Stimulated activated CD8-positive, alpha-beta memory T cell treated with anti-CD3 and anti-CD28 coated beads, Interleukin-15, amount 100 ng/mL, for 4 hours (primary cell): ENCODE data around the gene CEP170B.
"Not testable (repeated sequence)": the region's sequence is repeated elsewhere in the genome, so short reads cannot be mapped to it uniquely, and the experiment has no call there.

Source experiments
- DNase-seq, 2 donors: peaks; one replicate each; pipeline ENCODE4 v3.0.0-alpha.2; 2020; ENCODE audit warnings: low read depth in 2 of 2

CEP170B gene

DNA sequence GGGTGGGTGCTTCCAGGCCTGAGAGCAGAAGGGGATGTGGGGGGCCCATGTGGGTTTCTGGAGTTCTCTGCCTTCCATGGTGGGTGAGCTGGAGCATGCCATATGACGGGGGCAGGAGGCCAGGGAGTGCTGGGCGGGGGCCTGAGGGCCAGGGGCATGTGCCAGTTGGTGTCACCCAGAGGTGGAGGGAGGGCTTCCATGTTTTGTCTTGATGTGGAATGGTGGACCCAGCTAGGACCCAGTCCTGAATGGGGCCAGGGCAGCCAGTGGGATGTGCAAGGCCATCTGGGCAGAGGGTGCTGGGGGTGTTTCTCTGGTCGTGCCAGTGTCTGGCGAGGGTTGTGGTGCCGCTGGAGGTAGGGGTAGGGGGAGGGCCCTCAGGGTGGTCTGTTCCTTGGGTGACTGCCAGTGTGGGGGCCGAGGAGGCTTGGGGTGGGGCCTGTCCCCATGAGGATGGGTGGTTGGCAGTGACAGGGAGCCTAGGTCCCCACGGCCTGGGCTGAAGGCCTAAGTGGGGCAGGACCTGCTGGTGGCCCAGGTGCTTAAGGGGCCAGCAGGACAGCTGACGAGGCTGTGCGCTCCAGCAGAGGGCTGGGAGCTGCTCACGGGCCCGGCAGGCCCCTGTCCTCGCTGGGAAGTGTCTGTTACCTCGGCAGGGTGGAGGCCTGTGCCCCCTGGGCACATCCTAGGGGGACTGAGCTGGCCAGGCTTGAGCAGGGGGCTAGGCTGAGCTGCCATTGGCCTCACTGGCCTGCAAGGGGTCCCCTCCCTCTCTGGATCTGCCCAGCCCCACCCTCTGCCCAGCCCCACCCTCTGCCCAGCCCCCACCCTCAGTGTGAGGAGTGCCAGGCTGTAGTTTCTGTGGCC, 26.8 kb downstream of the CEP170B start:
- no peak for DNase-seq

DNA sequence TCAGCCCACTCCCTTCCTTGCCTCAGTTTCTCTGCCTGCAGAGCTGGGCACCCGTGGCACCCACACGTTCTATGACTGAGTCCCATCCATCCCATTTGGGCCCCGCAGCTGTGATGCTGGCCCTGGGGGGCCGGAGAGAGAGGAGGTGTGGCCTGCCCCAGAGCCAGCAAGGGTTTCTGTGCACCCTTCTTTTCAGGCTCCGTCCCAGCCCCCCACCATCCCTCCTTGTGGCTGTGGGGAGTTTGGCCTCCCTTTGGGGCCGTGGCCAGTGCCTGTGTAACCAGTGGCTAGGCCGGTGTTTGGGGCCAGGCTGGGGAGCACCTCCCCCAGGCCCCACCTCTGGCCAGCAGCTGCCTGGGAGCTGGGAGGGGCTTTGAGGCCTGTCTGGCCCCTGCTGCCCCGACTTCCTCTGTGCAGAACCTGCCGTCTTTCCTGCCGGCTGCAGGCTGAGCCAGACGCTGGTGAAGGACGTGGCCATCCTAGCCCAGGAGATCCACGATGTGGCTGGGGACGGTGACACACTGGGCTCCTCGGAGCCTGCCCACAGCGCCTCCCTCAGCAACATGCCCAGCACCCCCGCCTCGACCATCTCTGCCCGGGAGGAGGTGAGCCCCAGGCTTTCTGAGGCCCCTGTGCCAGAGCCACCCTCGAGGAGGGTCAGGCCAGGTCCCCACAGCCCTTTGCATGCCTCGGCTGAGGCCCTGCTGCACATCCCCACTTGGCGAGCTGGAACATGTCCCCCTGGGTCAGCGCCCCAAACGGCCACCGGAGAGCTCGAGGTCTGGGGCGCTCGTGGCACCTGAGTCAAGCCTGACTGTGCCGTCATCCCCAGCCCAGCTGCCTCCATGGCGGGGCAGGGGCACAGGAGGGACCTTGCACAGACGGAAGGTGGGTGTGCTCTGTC, 27.7 kb downstream of the CEP170B start:
- no peak for DNase-seq

DNA sequence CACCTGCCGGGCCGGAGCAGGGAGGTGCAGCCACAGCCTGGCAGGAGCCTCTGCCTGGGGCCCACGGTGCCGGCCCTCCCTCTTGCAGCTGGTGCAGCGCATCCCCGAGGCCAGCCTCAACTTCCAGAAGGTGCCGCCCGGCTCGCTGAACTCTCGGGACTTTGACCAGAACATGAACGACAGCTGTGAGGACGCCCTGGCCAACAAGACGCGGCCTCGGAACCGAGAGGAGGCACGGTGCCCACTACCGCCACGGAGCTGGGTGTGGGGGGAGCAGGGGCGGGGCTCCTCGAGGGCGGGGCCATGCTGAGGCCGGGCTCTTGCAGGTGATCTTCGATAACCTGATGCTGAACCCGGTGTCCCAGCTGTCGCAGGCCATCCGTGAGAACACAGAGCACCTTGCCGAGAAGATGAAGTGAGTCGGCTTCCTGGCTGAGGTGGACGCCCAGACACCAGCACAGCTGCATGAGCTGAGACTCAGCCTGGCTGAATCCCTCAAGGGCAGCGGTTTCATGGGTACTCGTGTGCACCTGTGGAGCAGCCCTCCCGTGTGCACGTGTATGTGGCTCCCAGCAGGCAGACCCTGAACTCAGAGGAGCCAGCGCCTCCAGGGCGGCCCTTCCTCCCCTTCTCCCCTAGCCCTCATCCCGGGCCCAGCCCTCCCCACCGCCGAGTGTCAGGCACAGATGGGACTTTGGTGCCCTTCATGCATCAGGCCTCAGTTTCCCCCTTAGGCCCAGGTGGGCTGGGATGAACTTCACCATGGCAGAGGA, 28.6 kb downstream of the CEP170B start:
- no peak for DNase-seq

DNA sequence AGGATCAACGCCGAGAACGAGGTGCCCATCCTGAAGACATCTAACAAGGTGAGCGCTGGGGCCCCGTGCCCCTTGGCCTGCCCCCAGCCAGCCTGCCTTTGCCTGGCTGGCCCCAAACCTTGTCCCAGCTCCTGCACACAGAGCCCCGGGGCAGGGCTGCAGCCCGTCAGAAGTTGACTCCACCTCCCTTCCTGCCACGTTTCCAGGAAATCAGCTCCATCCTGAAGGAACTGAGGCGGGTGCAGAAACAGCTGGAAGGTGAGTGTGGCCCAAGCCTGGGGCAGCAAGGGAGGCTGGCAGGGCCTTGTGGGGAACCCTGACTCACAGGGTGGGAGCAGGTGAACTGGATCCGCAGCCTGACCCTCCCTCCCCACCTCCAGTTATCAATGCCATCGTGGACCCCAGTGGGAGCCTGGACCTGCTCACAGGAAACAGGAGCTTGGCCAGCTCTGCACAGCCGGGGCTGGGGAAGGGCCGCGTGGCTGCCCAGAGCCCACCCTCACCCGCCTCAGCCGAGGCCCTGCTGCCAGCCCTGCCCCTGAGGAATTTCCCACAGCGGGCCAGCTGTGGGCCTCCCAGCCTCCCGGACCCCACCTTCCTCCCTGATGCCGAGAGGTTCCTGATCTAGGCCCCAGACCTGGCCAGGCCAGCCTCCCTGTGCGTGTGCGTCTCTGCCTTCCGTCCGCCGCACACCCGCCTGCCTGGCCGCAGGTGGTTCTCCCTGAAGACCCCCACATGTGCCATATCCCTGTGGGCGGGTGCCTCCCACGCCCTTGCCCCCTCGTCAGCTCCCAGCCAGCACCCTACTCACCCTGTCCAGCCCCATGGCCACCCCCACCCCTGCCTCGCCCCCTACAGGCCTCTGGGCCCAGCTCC, 29.5 kb downstream of the CEP170B start:
- DNase-seq = no peak

DNA sequence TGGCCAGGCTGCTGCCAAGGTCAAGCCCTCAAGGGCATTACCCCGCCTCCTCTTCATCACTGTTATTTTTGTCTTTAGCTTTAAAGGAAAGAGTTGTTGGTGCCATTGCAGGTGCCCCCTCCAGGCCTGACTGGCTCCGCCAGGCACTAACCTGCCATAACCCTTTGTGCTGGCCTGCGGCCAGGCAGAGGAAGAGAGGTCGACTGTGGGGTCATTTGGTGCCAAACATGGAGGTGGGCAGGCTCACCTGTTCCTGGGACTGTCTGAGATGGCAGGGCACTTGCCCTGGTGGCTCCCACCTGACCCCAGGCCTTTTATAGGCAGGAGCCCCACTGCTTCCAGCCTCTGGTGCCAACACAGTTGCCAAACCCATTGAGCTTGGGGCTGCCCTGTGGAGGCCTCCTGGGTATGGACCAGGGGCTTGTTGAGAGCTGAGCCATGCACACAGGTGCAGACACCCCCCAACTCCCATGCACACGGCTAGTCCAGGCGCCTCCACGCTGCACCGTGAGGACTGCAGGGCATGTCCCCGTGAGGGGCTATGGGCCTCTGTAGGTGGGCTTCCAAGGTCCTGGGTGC, 30.2 kb downstream of the CEP170B start:
- no peak for DNase-seq

DNA sequence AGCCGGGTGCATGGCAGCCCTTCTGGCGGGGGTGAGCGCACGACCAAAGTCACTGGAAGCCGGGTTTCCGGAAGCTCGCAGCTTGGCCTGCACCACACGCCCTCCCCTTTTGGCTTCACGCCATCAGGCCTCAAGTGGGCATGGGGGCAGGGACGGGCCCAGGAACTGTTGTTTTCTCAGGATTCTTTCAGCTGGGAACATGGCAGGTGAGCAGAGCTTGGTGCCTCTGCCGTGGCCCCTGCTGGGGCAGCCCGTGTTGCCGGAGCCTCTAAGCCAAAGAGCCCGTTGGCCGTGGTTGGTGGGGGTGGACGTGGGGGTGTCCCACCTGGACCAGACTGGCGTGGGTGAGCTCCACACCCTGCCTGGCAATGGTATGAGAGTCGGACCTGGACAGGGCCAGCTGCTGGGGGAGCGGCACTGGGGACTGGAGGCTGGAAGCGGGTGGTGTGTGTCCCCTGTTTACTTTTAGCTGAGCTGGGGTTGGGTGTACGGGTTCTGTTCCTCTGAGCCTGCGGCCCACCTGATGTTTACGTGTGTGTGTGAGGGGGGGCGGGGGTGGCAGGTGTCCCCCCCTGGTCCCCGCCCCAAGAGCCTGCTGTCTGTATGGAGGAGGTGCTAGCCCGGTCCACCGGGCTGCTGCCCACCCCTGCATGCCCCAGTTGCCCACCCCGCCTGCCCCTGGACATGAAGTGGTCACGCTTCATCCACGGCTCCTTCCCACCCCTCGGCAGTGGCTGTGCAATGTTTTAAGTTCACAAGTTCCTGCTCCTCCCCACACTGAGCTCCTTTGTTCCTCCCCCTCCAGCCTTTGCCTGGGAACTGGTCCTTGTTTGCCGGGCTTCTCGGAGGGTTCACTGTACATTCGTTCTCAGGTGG, 31.0 kb downstream of the CEP170B start:
- DNase-seq = no peak

DNA sequence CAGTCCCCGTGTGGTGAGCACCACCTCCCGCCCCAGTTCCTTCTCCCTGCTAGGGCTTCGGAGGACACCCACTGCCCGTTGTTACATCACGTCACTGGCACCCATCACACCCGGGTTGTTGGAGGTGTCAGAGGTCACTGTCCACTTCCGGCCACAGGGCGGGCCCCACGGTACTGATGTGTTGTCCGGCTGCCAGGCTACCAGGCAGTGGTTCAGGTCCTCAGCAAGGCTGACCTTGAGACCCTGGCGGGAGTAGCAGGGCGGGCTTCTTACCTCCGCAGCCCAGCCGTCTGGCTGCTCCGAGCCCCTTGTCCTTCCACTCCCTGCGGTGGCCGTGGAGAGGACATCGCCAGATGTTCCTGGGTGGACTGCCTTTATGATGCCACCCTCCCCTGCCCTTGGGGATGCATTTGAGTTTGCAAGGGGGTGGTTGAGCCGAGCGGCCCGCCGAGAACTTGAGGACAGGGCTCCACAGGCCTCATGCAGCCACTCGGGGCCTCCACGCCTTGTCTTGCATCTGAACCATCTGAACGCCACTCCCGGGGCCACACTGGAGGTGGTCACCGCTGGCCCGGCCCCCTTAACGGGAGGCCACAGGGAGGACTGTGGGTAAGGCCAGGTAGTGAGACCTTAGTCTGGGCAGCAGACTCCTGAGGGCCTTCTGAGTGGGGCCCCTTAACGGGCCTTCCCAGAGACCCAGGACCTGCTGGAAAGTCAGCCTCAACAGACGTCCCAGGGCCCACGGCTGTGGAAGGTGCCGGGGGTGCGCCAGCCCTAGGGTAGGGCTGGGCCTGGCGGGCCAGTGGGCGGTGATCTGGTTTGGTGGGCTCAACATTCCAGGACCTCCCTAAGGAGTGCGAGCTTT, 32.5 kb downstream of the CEP170B start:
- no peak for DNase-seq

DNA sequence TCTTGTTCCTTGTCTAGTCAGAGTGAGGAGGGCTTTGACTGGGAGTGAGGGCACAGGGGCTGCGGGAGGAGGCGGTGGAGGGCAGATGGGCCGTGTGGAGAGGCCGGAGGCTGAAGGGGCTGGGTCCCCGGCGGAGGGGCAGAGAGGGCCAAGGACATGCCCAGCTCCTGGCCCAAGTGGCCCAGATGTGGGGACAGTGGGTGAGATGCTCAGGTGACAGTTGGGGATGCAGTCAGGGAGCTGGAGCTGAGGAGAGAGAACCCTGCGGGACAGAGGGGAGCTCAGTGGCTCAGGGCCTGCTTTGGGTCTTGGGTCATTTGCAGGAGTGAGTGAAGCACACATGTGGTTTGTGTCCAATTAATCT, 33.1 kb downstream of the CEP170B start:
- DNase-seq = no peak

DNA sequence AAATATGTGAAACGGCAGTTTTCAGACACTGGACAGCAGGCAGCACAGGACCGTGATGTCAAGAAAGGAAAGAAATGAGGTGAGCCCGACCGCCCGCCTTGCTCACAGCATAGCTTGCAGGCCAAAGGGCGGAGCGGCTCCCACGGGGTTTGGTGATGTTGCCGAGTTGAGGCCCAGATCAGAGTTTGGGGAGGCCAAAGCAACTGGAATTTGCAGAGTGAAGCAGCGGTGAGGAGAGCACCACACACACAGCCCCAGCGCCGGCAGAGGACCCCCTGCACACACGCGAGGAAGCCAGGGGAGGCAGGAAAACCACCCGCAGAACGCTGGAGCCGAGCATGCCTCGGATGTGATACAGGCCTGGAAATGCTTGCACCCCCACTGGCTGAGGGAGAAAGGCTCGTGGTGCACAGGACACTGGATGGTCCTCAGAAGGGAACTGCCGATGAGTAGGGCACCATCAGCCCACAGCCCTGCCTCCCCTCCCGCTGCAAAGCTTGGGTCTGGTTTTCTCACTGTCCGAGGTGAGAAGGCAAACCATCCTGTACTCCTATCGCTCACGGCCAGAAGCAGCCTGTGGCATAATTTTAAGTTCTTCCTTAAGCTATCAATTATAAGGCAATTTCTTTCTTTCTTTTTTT, 33.9 kb downstream of the CEP170B start:
- DNase-seq = no peak

DNA sequence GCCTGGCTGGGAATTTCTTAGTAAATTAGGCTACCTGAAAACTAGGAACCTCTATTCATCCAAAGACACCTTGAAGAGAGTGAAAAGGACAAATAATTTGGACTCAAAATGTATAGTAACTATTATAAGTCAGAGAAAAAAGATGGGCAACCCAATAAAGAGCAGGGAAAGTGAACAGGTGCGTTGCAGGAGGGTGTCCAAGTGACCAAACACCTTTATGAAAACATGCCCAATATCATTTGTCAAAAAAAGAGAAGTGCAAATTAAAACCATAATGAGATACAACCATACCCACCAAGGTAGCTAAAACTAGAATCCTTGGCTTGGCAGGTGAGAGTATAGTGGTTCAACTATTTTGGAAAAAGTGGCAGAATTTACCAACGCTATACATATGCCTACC, 34.7 kb downstream of the CEP170B start:
- no peak for DNase-seq

DNA sequence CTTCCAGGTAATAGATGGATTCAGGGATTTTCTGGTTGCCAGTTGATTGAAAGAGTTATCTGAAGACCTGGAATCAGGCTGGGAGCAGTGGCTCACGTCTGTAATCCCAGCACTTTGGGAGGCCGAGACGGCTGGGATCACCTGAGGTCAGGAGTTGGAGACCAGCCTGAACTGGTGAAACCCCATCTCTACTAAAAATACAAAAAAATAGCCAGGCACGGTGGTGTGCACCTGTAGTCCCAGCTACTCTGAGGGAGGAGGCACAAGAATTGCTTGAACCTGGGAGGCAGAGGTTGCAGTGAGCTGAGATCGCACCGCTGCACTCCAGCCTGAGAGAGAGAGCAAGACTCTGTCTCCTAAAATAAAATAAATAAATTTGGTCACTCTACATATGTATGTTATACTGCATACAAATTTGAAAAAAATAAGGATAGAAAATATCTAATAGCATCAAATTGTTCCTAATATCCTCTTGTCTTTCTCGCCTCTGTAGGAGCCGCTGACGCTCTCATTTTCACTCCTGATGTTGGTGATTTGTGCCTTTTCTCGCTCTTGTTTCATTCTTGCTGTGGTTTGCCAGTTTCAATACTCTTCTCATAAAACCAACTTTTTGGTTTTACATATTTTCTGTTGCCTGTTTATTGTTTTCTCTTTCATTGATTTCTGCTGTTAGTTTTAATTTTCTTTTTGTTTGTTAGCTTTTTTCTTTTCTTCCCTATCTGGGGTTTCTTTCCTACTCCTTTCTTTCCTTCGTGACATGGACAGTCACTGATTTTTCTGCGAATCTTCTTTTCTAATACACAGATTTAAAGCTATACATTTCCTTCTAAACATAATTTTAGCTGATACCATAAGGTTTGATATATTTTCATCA, 35.8 kb downstream of the CEP170B start:
- no peak for DNase-seq

DNA sequence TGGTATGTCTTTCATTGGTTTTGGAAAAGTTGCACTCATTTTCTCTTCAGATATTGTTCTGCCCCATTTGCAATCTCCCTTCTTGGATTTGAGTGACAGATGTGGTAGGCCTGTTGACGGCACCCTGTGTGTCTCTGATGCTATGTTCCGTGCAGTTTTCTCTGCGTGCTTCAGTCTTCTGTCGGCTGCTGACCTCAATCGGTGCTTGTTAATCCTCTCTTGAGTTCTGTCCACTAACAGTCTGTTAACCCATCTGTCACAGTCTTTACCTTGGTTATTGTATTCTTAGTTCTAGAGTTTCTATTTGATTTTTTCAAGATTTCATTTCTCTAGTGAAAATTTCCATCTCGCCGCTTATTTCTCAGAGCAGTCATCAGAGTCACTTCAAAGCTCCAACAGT, 38.9 kb downstream of the CEP170B start:
- no peak for DNase-seq

DNA sequence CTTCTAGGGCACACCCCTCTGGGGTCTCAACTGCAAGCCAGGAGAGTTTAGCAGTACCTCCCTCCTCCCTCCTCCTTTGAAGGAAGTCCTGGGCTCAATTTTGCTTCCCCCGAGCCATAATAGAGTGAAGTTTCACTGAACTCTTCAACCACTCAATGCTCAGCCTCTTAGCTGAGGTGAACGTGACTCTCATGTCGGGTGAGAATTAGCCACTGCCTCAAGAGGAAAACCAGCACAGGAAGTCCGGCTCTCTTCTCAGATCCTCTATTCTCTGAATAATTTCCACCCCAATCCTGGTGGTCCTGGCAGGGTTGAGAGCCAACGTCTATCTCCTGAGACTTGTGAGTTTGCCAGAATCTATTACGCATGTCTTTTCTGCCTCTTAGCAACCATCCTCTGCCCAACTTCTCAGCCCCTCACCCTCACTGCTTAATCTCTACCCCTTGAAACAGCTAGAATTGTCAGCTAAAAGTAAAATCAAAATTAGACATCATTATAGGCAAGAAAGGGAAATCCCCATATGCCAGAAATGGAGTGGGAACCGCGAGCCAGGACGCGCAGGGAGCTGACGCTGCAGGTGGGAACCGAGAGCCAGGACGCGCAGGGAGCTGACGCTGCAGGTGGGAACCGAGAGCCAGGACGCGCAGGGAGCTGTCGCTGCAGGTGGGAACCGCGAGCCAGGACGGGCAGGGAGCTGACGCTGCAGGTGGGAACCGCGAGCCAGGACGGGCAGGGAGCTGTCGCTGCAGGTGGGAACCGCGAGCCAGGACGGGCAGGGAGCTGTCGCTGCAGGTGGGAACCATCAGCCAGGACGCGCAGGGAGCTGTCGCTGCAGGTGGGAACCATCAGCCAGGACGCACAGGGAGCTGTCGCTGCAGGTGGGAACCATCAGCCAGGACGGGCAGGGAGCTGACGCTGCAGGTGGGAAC, 39.8 kb downstream of the CEP170B start:
- DNase-seq = not testable (repeated sequence)

DNA sequence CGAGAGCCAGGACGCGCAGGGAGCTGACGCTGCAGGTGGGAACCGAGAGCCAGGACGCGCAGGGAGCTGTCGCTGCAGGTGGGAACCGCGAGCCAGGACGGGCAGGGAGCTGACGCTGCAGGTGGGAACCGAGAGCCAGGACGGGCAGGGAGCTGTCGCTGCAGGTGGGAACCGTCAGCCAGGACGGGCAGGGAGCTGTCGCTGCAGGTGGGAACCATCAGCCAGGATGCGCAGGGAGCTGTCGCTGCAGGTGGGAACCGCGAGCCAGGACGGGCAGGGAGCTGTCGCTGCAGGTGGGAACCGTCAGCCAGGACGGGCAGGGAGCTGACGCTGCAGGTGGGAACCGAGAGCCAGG, 40.5 kb downstream of the CEP170B start:
- not testable (repeated sequence) for DNase-seq

DNA sequence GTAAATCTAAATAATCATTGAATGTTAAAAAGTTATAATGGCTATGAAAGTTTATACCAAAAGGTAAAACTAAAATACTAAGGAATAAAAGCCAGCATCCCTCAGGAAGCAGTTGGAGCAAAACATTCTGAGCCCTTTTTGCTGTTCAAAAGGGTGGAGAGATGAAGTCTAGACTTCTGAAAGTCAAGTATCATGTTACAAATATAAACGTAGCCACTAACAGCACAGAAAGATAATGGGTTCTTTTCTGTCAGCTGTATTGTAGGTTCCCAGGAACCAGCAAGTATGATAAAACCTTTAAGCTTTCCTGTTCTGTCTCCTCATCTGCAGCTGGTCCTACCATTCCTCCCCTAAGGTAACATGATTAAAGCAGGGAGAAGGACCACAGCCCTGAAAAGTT, 43.2 kb downstream of the CEP170B start:
- DNase-seq = no peak

DNA sequence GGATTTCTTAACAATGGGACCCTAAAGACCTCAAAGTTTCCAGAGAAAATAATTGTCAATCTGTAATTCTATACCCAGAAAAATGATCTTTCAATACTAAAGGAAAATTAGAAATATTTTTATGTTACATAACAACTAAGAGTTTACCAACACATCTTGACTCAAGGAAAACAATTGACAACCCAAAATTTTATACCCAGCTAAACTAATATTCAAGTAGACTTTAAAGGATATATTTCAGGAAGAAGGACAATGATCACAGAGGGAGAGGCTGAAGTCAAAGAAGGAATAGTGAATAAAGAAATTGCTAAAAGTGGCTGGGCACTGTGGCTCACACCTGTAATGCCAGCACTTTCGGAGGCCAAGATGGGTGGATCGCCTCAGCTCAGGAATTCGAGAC, 47.0 kb downstream of the CEP170B start:
- DNase-seq = no peak
